8988T (cell line): ENCODE measurements around the gene ESRP2.

Experiments
- DNase-seq: peaks from one replicate; pipeline ENCODE4 v3.0.0; 2011

ESRP2 gene

GRCh38 chr16:68214726-68215125, 21.2 kb downstream of the ESRP2 start:
- DNase-seq, result no peak

GRCh38 chr16:68206245-68206644, 29.7 kb downstream of the ESRP2 start:
- no peak for DNase-seq

GRCh38 chr16:68202091-68202519, 33.8 kb downstream of the ESRP2 start:
- DNase-seq, result no peak

- no peak for DNase-seq
Measured at GRCh38 chr16:68200088-68200783, 35.7 kb downstream of the ESRP2 start.

GRCh38 chr16:68197250-68197649, 38.7 kb downstream of the ESRP2 start:
- no peak for DNase-seq

GRCh38 chr16:68194251-68194650, 41.7 kb downstream of the ESRP2 start:
- DNase-seq, result no peak

GRCh38 chr16:68190736-68191510, 45.0 kb downstream of the ESRP2 start:
- DNase-seq, result no peak

GRCh38 chr16:68190081-68190480, 45.8 kb downstream of the ESRP2 start:
- DNase-seq, result no peak

GRCh38 chr16:68188170-68188569, 47.8 kb downstream of the ESRP2 start:
- DNase-seq, result no peak

GRCh38 chr16:68187505-68187904, 48.4 kb downstream of the ESRP2 start:
- no peak for DNase-seq

GRCh38 chr16:68186877-68187276, 49.0 kb downstream of the ESRP2 start:
- DNase-seq, result no peak

GRCh38 chr16:68183046-68183445, 52.9 kb downstream of the ESRP2 start:
- no peak for DNase-seq

GRCh38 chr16:68179855-68180254, 56.1 kb downstream of the ESRP2 start:
- no peak for DNase-seq

- DNase-seq, result no peak
Measured at GRCh38 chr16:68179196-68179795, 56.6 kb downstream of the ESRP2 start.
